CD4-positive, alpha-beta T cell treated with Interleukin-10 for 1 hour (primary cell): ENCODE measurements around the gene LCN1.

Source experiments
- DNase-seq: peaks from one replicate; pipeline ENCODE4 v3.0.0-alpha.2; 2020

Gene LCN1

GRCh38 chr9:135489188-135489906 lies 31.9 kb upstream of the LCN1 start:
- no peak for DNase-seq

GRCh38 chr9:135490166-135490870 lies 30.9 kb upstream of the LCN1 start:
- no peak for DNase-seq

GRCh38 chr9:135490980-135491464 lies 30.2 kb upstream of the LCN1 start:
- DNase-seq, result no peak

- no peak for DNase-seq
Observed at GRCh38 chr9:135491764-135492163, 29.5 kb upstream of the LCN1 start.

GRCh38 chr9:135492886-135493669 lies 28.2 kb upstream of the LCN1 start:
- no peak for DNase-seq

- no peak for DNase-seq
Observed at GRCh38 chr9:135494791-135495559, 26.3 kb upstream of the LCN1 start.

GRCh38 chr9:135498381-135499126 lies 22.7 kb upstream of the LCN1 start:
- DNase-seq, result no peak

GRCh38 chr9:135499326-135500070 lies 21.7 kb upstream of the LCN1 start:
- DNase-seq, result peak; percentile 90

- no peak for DNase-seq
Observed at GRCh38 chr9:135500071-135500524, 21.1 kb upstream of the LCN1 start.

GRCh38 chr9:135500525-135501260 lies 20.5 kb upstream of the LCN1 start, which contains the start of gene MRPS2:
Gene MRPS2, plus strand, starts transcription at chr9:135500682. Its CDS starts 29 bp downstream, at chr9:135500711.
- peak; percentile 89 for DNase-seq

GRCh38 chr9:135501261-135502167 lies 19.7 kb upstream of the LCN1 start:
- DNase-seq, result peak; percentile 34

- DNase-seq, result no peak
Observed at GRCh38 chr9:135502168-135502872, 18.9 kb upstream of the LCN1 start.

GRCh38 chr9:135502873-135503321 lies 18.3 kb upstream of the LCN1 start:
- DNase-seq, result no peak

GRCh38 chr9:135503371-135504261 lies 17.6 kb upstream of the LCN1 start:
- DNase-seq, result no peak

- peak; percentile 56 for DNase-seq
Observed at GRCh38 chr9:135504262-135505243, 16.7 kb upstream of the LCN1 start.
